OCI-LY1 (cell line): ENCODE measurements around the gene CPSF3.

Experiments
- CTCF ChIP-seq: fragments of 200-600 bp; sonication (generic), shearing (Covaris generic); IDR thresholded peaks from 2 replicates; pipeline ENCODE4 v1.5.1; 2017; ENCODE audit warnings: mild to moderate bottlenecking, antibody characterized with exemption, low read length, moderate library complexity, mixed read lengths
- EZH2 ChIP-seq: fragments of 200-600 bp; sonication (generic), shearing (Covaris generic); IDR thresholded peaks from 2 replicates; pipeline ENCODE4 v1.8.0; 2017; ENCODE audit warnings: borderline replicate concordance, mixed run types, mild to moderate bottlenecking, antibody characterized with exemption, low read length, moderate library complexity, mixed read lengths

- TF ChIP-seq CTCF (no peak), EZH2 (no peak)
These were observed 28.6 kb upstream of the CPSF3 start for GRCh38 chr2:9394816-9395215.
